ENCODE measurements around the gene LRBA.

The LRBA gene

GRCh38 chr4:150805183-150806025 is 209.7 kb downstream of the LRBA start:
- no peak for DNase-seq (ENCODE audit: low spot score)

- DNase-seq (ENCODE audit: low spot score): no peak
Measured at GRCh38 chr4:150801833-150802232, 213.3 kb downstream of the LRBA start.

GRCh38 chr4:150799207-150799606 is 215.9 kb downstream of the LRBA start:
- no peak for DNase-seq (ENCODE audit: low spot score)

- no peak for DNase-seq (ENCODE audit: low spot score)
Measured at GRCh38 chr4:150794706-150795105, 220.4 kb downstream of the LRBA start.

GRCh38 chr4:150789864-150790263 is 225.2 kb downstream of the LRBA start:
- no peak for DNase-seq (ENCODE audit: low spot score)

GRCh38 chr4:150784939-150785338 is 230.1 kb downstream of the LRBA start:
- DNase-seq (ENCODE audit: low spot score): no peak

- DNase-seq (ENCODE audit: low spot score): no peak
Measured at GRCh38 chr4:150784305-150784704, 230.8 kb downstream of the LRBA start.

- DNase-seq (ENCODE audit: low spot score): no peak
Measured at GRCh38 chr4:150782921-150783320, 232.2 kb downstream of the LRBA start.

GRCh38 chr4:150782311-150782710 is 232.8 kb downstream of the LRBA start:
- DNase-seq (ENCODE audit: low spot score): no peak

GRCh38 chr4:150781191-150781590 is 233.9 kb downstream of the LRBA start:
- DNase-seq (ENCODE audit: low spot score): no peak

- DNase-seq (ENCODE audit: low spot score): no peak
Measured at GRCh38 chr4:150779707-150780106, 235.4 kb downstream of the LRBA start.

GRCh38 chr4:150773729-150774449 is 241.2 kb downstream of the LRBA start:
- DNase-seq (ENCODE audit: low spot score): no peak

- no peak for DNase-seq (ENCODE audit: low spot score)
Measured at GRCh38 chr4:150773032-150773431, 242.1 kb downstream of the LRBA start.

- no peak for DNase-seq (ENCODE audit: low spot score)
Measured at GRCh38 chr4:150771382-150771781, 243.7 kb downstream of the LRBA start.

- no peak for DNase-seq (ENCODE audit: low spot score)
Measured at GRCh38 chr4:150769845-150770244, 245.2 kb downstream of the LRBA start.

- DNase-seq (ENCODE audit: low spot score): no peak
Measured at GRCh38 chr4:150769248-150769647, 245.8 kb downstream of the LRBA start.

- no peak for DNase-seq (ENCODE audit: low spot score)
Measured at GRCh38 chr4:150768497-150768896, 246.6 kb downstream of the LRBA start.

GRCh38 chr4:150765216-150765615 is 249.9 kb downstream of the LRBA start:
- DNase-seq (ENCODE audit: low spot score): no peak

GRCh38 chr4:150751648-150752047 is 263.4 kb downstream of the LRBA start:
- DNase-seq (ENCODE audit: low spot score): no peak

GRCh38 chr4:150750824-150751223 is 264.3 kb downstream of the LRBA start:
- DNase-seq (ENCODE audit: low spot score): no peak

GRCh38 chr4:150746156-150746555 is 268.9 kb downstream of the LRBA start:
- DNase-seq (ENCODE audit: low spot score): no peak

- no peak for DNase-seq (ENCODE audit: low spot score)
Measured at GRCh38 chr4:150744570-150744969, 270.5 kb downstream of the LRBA start.

- DNase-seq (ENCODE audit: low spot score): no peak
Measured at GRCh38 chr4:150743564-150744342, 271.3 kb downstream of the LRBA start.

All from CD4-positive, alpha-beta T cell treated with Interleukin-2 at 100 ng/mL for 4 hours (primary cell).